A549 (cell line): ENCODE results near the gene SUDS3. TPM values are rescaled to one million over a fixed set of nuclear protein-coding genes. Genes with fewer than 3 reads are reported as not detected.

ENCODE experiments used
- ATAC-seq, 2 experiments: fragments of 200-7000 bp in 1 of 2; fragments of >200 bp in 1 of 2; cut with Nextera tagmentation in 1 of 2; cut with Tn5 transposase in 1 of 2; 3 replicates each; pipeline versions ENCODE4 v1.8.0 to v1.9.1; 2018 to 2020; ENCODE audit warnings: mild to moderate bottlenecking in 1 of 2, moderate library complexity in 1 of 2
- CTCF ChIA-PET: fragments of 300-600 bp; sonication (Branson Sonifier 250); formaldehyde crosslinking; extraction: SDS; loops from one replicate; lab custom pipeline; 2021; ENCODE audit warnings: antibody characterized with exemption, inconsistent platforms; lab: Yijun Ruan, JAX
- POLR2A ChIA-PET: fragments of 350-600 bp; formaldehyde crosslinking; extraction: SDS; loops from one replicate; lab custom pipeline; 2021; ENCODE audit warnings: antibody characterized with exemption, inconsistent platforms; lab: Yijun Ruan, JAX
- DNase-seq, 2 experiments: peaks; one replicate each; pipeline versions ENCODE4 v3.0.0 to v3.0.0-alpha.2; 2011 to 2016; ENCODE audit warnings: low read depth in 1 of 2, low spot score in 1 of 2
- FAIRE-seq: peaks from 2 replicates; lab custom pipeline; 2011; peaks lifted over from hg19 to GRCh38; lab: Jason Lieb, UNC
- H3K27ac ChIP-seq, 2 experiments: fragments of >200 bp; sonication (Bioruptor Twin); formaldehyde crosslinking; 3 replicates each; pipeline ENCODE4 v1.5.1; 2016 to 2017
- H3K4me1 ChIP-seq: fragments of >200 bp; sonication (Bioruptor Twin); formaldehyde crosslinking; 3 replicates; pipeline ENCODE4 v1.6.1; 2016
- H3K4me2 ChIP-seq: fragments of >200 bp; sonication (Bioruptor Twin); formaldehyde crosslinking; 3 replicates; pipeline ENCODE4 v1.6.1; 2016
- H3K4me3 ChIP-seq: fragments of >200 bp; sonication (Bioruptor Twin); formaldehyde crosslinking; 3 replicates; pipeline ENCODE4 v1.5.1; 2016
- H3K9me3 ChIP-seq: fragments of >200 bp; sonication (Bioruptor Twin); formaldehyde crosslinking; 3 replicates; pipeline ENCODE4 v1.6.1; 2016
- BCL3 ChIP-seq: fragments of >200 bp; sonication (Bioruptor Twin); formaldehyde crosslinking; IDR thresholded peaks from 3 replicates; pipeline ENCODE4 v1.6.1; 2016
- CEBPB ChIP-seq, 2 experiments: fragments of >200 bp in 1 of 2; sonication (Bioruptor Twin) in 1 of 2; formaldehyde crosslinking in 1 of 2; IDR thresholded peaks; 2 replicates each; pipeline ENCODE4 v1.6.1; 2012 to 2016
- CHD4 ChIP-seq: fragments of 200-600 bp; sonication (generic); IDR thresholded peaks from 2 replicates; pipeline ENCODE4 v1.6.1; 2016; ENCODE audit warnings: antibody characterized with exemption, mild to moderate bottlenecking, borderline replicate concordance
- CTCF ChIP-seq: fragments of >200 bp; sonication (Bioruptor Twin); formaldehyde crosslinking; IDR thresholded peaks from 3 replicates; pipeline ENCODE4 v1.5.1; 2016
- EHF ChIP-seq: fragments of 250-450 bp; sonication (Bioruptor Pico); IDR thresholded peaks from 2 replicates; pipeline ENCODE4 v1.5.0; 2020; ENCODE audit warnings: mild to moderate bottlenecking
- ELK1 ChIP-seq: fragments of 150-350 bp; IDR thresholded peaks from 2 replicates; pipeline ENCODE4 v1.6.1; 2014; ENCODE audit warnings: low read depth, mild to moderate bottlenecking, low read length
- ESRRA ChIP-seq: fragments of 150-350 bp; IDR thresholded peaks from 2 replicates; pipeline ENCODE4 v1.6.1; 2014; ENCODE audit warnings: mild to moderate bottlenecking, low read length, borderline replicate concordance
- FOSL2 ChIP-seq, 2 experiments: fragments of 450-650 bp in 1 of 2; fragments of >200 bp in 1 of 2; sonication (Bioruptor Twin) in 1 of 2; formaldehyde crosslinking; IDR thresholded peaks; 2 replicates each; pipeline versions ENCODE4 v1.5.0 to v1.6.1; 2016 to 2020; ENCODE audit warnings: mild to moderate bottlenecking in 1 of 2, moderate library complexity in 1 of 2
- HES2 ChIP-seq: fragments of >200 bp; sonication (Bioruptor Twin); formaldehyde crosslinking; IDR thresholded peaks from 2 replicates; pipeline ENCODE4 v1.6.1; 2016
- HMGXB4 ChIP-seq: fragments of 250-450 bp; sonication (Bioruptor Pico); IDR thresholded peaks from 2 replicates; pipeline ENCODE4 v1.5.0; 2021; ENCODE audit warnings: mild to moderate bottlenecking, moderate library complexity, borderline replicate concordance
- HOXB5 ChIP-seq: fragments of 250-450 bp; sonication (Bioruptor Pico); IDR thresholded peaks from 2 replicates; pipeline ENCODE4 v1.5.0; 2020; ENCODE audit warnings: mild to moderate bottlenecking, moderate library complexity
- JUN ChIP-seq, 2 experiments: fragments of >200 bp; sonication (Bioruptor Twin); formaldehyde crosslinking; IDR thresholded peaks; 2 replicates in 1 of 2; 3 replicates in 1 of 2; pipeline ENCODE4 v1.6.1; 2016 to 2017
- KDM1A ChIP-seq: fragments of 200-600 bp; sonication (generic); IDR thresholded peaks from 2 replicates; pipeline ENCODE4 v1.6.1; 2016; ENCODE audit warnings: low read depth, mild to moderate bottlenecking
- MAFK ChIP-seq: fragments of 450-650 bp; IDR thresholded peaks from 2 replicates; pipeline ENCODE4 v1.6.1; 2014; ENCODE audit not compliant: partially characterized antibody
- MAX ChIP-seq: IDR thresholded peaks from 2 replicates; pipeline ENCODE4 v1.6.1; 2012
- NPAS2 ChIP-seq: fragments of 250-450 bp; sonication (Bioruptor Pico); IDR thresholded peaks from 2 replicates; pipeline ENCODE4 v1.8.0; 2022; ENCODE audit warnings: mild to moderate bottlenecking, moderate library complexity, borderline replicate concordance
- PBX3 ChIP-seq: IDR thresholded peaks from 2 replicates; pipeline ENCODE4 v1.6.1; 2012
- POLR2A ChIP-seq: IDR thresholded peaks from 2 replicates; pipeline ENCODE4 v1.6.1; 2012; ENCODE audit warnings: mild to moderate bottlenecking, low read length
- RFX5 ChIP-seq: fragments of 450-650 bp; IDR thresholded peaks from 2 replicates; pipeline ENCODE4 v1.7.1; 2014; ENCODE audit warnings: antibody characterized with exemption, mild to moderate bottlenecking, moderate library complexity
- TFCP2L1 ChIP-seq: fragments of 250-450 bp; sonication (Bioruptor Pico); IDR thresholded peaks from 2 replicates; pipeline ENCODE4 v1.5.0; 2021; ENCODE audit warnings: mild to moderate bottlenecking
- ZC3H11A ChIP-seq: fragments of 450-650 bp; IDR thresholded peaks from 2 replicates; pipeline ENCODE4 v1.6.1; 2014; ENCODE audit warnings: antibody characterized with exemption, mild to moderate bottlenecking
- ZFP36 ChIP-seq: fragments of 450-650 bp; IDR thresholded peaks from 2 replicates; pipeline ENCODE4 v1.6.1; 2014; ENCODE audit warnings: borderline replicate concordance; ENCODE audit not compliant: partially characterized antibody
- ZSCAN20 ChIP-seq: fragments of 250-450 bp; sonication (Bioruptor Pico); IDR thresholded peaks from 2 replicates; pipeline ENCODE4 v1.8.0; 2022; ENCODE audit warnings: mild to moderate bottlenecking, moderate library complexity
- WGBS: methylation state at CpG from one replicate; pipeline ENCODE4 v1.1.6; 2017; ENCODE audit errors: missing lambda C conversion rate; 5-methylcytosine and 5-hydroxymethylcytosine counted together
- polyA plus RNA-seq, 4 experiments: library from polyadenylated mRNA; depleted of rRNA in 3 of 4; stranded (reverse); fragments of >200 nt; fragmentation: RNase III in 1 of 4; extraction: RNeasy Plus Mini Kit Qiagen cat#74134 plus additional on column Dnase treatment in 1 of 4; gene quantifications; 2 replicates in 3 of 4; 3 replicates in 1 of 4; pipeline ENCODE4 v1.2.3, GENCODE V29; 2011 to 2017

The SUDS3 gene
- polyA plus RNA-seq, 2 of the 4 experiments (the other 2 are of a cell fraction): 20.3 to 36.5 TPM

GRCh38 chr12:118391424-118391823, 15.1 kb downstream of the SUDS3 start:
- DNase-seq: no peak
- POLR2A ChIA-PET: no interaction called here
- H3K9me3 ChIP-seq: no peaks in the 10 kb centered on the region
- H3K27ac ChIP-seq: no peak overlapping the region
- TF ChIP-seq TFCP2L1 (CRISPR knock-in tag): no peak
- no peaks in the 10 kb centered on the region for H3K4me1 ChIP-seq
- CTCF ChIA-PET: interaction anchor here (1.1 to 11.0 kb wide), 4 partner anchors 8 to 14 kb away, joined by 3 to 75 read pairs (median 26); partner anchors contain the start of gene SUDS3
- 98% methylated on average over 2 of the region's 2 CpGs for WGBS
- no peak for FAIRE-seq
- ATAC-seq: no peak
- H3K4me2 ChIP-seq: no peak overlapping the region
- no peak overlapping the region for H3K4me3 ChIP-seq

GRCh38 chr12:118391836-118392235, 15.5 kb downstream of the SUDS3 start:
- Histone ChIP-seq H3K27ac (no peak overlapping the region), H3K9me3 (no peaks in the 10 kb centered on the region), H3K4me1 (no peaks in the 10 kb centered on the region), H3K4me2 (no peak overlapping the region), H3K4me3 (no peak overlapping the region)
- DNase-seq (no peak), ATAC-seq (no peak), FAIRE-seq (no peak)
- POLR2A ChIA-PET: no interaction called here
- WGBS: 96% methylated on average over 1 of the region's 1 CpG
- TF ChIP-seq ZFP36: no peak
- no peak for TF ChIP-seq ZSCAN20 (CRISPR knock-in tag)
- TF ChIP-seq KDM1A: no peak
- no peak for TF ChIP-seq CTCF
- no peak for TF ChIP-seq CEBPB (IDR thresholded peaks at IDR 0.05)
- no peak for TF ChIP-seq POLR2A
- no peak for TF ChIP-seq PBX3
- no peak for TF ChIP-seq HOXB5 (CRISPR knock-in tag)
- TF ChIP-seq HES2: no peak
- TF ChIP-seq ELK1: no peak
- TF ChIP-seq MAFK: no peak
- TF ChIP-seq TFCP2L1 (CRISPR knock-in tag): no peak
- no peak for TF ChIP-seq NPAS2
- no peak for TF ChIP-seq ZC3H11A
- no peak for TF ChIP-seq JUN (IDR thresholded peaks at IDR 0.05)
- TF ChIP-seq EHF (CRISPR knock-in tag): no peak
- CTCF ChIA-PET: interaction anchor here (1.0 to 11.0 kb wide), 5 partner anchors 8 to 210 kb away, joined by 3 to 75 read pairs (median 4); partner anchors contain the start of gene SUDS3

- POLR2A ChIA-PET: no interaction called here
- no peak overlapping the region for H3K4me3 ChIP-seq
- no peak for TF ChIP-seq ESRRA
- TF ChIP-seq HMGXB4 (CRISPR knock-in tag): no peak
- TF ChIP-seq FOSL2 (IDR thresholded peaks at IDR 0.05): no peak
- TF ChIP-seq FOSL2 (CRISPR knock-in tag; IDR thresholded peaks at IDR 0.05): no peak
- TF ChIP-seq CHD4: no peak
- no peak for TF ChIP-seq MAX
- no peak for TF ChIP-seq BCL3
- TF ChIP-seq RFX5: no peak
- ATAC-seq (no peak), FAIRE-seq (no peak), DNase-seq (no peak)
- CTCF ChIA-PET: interaction anchor here (1.7 to 11.0 kb wide), 3 partner anchors 8 to 1016 kb away, joined by 5 to 75 read pairs (median 48); partner anchors contain the start of gene SUDS3
- no peaks in the 10 kb centered on the region for H3K4me1 ChIP-seq
- no peaks in the 10 kb centered on the region for H3K9me3 ChIP-seq
- no peak overlapping the region for H3K27ac ChIP-seq
- H3K4me2 ChIP-seq: no peak overlapping the region
- WGBS: 91% methylated on average over 10 of the region's 10 CpGs
Measured at GRCh38 chr12:118397708-118398440, 21.5 kb downstream of the SUDS3 start.
